HG02763 (cell line): ENCODE measurements around the gene TMPRSS15.

Source experiments
- ATAC-seq: cut with Tn5 transposase; IDR thresholded peaks from one replicate; pipeline ENCODE4 v1.9.1; 2021; ENCODE audit warnings: mild to moderate bottlenecking, moderate library complexity; ENCODE audit not compliant: unreplicated experiment

Gene TMPRSS15

DNA sequence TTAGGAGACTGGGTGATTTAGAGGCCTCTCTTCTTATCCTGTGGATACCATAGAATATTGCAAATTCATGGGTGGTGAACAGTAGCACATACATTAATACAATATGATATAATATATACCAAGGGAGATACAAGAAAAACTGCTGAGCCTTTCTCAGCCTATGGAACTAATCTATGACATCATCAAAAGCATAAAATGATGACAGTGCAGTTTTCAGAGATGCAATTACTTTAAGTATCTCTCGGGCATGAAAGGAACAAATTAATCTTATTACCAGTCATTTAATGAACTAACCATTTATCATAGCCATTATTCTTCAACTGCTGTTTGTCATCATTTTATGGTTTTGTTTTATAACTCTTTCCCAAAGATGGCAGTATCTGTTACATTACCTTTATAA lies 155.4 kb downstream of the TMPRSS15 start:
- no peak for ATAC-seq

- no peak for ATAC-seq
Observed at GRCh38 chr21:18245464-18245967, 158.1 kb downstream of the TMPRSS15 start.

GRCh38 chr21:18244671-18245463 lies 158.7 kb downstream of the TMPRSS15 start, which contains the start of gene CHODL:
Gene CHODL (plus strand): TSS chr21:18244833. CDS start chr21:18245224, 391 bp downstream.
- no peak for ATAC-seq

DNA sequence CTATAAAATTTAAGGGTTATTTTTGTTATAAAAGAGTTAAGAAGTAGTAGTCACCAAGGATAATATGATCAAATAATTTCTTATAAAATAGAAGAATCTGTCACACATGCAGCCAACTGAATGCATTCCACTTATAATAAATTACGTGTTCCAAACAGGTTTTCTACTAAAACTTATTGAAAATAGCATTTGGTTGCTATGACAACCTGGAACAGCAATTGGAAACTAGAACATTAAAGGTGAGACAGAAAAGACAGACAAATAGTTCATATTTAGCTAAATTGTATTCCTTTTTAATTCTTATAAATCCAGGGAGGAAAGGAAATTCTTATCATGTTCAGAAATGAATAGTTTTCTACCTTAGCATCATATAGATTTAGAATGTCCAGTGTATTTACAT lies 168.0 kb downstream of the TMPRSS15 start:
- no peak for ATAC-seq

DNA sequence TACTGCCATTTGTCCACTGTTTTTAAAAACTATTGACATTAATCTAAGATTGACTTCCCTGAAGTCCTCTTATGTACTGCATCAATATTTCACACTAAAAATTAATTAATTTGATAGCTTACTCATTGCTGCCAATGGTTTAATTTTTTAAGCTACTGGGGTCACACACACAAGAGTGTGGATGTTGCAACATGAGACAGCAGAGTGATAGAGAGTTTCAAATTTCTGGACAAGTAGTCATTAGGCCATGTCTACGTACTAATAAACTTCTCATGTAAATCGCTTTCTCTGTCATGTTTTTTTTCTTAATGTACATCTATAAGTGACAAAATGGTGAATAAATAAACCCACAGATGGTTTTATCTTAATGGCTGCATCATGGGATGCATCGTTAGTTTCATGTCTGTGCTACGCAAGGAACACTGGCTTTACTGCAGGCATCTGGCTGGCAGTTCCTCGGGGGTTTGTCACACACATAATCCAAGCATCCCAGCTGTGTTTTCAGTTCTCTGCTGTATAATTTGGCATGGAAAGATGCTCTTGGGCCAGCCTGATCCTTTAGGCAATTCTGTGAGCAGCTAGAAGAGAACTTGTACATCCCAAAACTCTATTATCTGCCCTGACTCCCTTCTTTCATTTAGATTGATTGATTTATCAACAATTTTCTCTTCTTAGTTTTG lies 175.4 kb downstream of the TMPRSS15 start:
- no peak for ATAC-seq

DNA sequence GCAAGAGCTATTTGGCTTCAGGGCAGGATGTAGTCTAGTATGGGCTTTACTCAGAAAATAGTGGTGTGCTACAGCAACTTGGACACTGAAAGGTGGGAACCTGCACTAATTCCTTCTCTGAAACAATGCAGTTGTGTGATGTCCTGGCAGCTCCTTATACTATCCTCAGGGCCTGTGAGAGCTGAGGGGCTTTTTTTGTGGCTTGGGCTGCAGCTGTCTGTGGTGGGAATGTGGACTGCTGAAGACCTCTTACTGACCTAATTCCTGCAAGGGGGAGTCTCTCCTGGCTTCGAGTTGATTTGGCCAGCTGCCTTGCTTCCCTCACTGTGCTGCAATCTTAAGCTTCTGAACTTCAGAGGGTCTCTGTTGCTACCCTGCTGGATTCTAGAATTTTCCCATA lies 181.2 kb downstream of the TMPRSS15 start:
- ATAC-seq: no peak

DNA sequence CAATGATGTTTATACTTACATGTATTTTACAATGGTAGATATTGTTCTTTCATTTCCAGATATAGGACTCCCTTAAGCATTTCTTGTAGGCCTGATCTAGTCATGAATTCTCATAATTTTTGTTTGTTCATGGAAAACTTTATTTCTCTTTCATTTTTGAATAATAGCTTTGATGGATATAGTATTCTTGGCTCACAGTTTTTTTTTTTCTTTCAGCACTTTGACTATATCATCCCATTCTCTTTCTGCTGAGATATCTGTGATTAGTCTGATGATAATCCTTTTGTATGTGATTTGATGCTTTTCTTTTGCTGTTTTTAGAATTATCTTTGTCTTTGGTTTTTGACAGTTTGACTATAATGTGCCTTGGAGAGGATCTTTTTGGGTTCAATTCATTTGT lies 183.1 kb downstream of the TMPRSS15 start:
- no peak for ATAC-seq
